GM19351 (cell line): ENCODE results near the gene ZMYND12.

ENCODE experiments used
- ATAC-seq: cut with Tn5 transposase; IDR thresholded peaks from one replicate; pipeline ENCODE4 v1.9.1; 2021; ENCODE audit warnings: mild to moderate bottlenecking, moderate library complexity; ENCODE audit not compliant: unreplicated experiment

ZMYND12 gene

DNA sequence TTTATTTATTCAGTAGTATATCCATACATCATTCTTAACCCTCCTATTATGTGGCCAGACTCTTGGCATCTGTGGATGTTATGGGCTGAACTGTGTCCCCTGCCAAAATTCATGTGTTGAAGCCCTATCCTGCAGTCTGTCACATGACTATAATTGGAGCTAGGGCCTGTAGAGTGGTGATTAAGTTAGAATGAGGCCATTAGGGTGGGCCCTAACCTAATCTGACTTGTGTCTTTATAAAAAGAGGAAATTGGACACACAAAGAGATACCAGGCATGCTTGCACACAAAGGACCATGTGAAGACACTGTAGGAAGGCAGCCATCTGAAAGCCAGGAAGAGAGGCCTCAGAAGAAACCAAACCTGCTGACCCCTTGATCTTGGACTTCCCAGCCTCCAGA lies 6.6 kb downstream of the ZMYND12 start:
- no peak for ATAC-seq

DNA sequence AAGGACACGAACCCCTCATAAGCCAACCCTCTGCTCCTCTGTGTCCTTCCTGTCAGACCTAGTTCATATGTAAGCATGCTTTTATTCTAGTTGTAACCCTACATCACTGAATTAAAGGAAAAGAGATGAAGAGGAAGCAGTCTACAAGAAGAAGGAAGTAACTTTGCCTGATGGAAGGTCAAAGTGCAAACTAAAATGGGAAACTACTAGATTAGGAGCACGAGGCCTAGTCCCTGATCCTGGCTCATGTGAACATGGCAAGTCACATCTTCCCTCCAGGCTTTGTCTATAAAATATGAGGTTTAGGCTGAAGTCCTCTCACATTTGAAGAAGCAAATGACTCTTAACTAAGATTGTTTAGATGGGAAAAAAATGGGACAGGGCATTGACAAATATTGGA lies 13.2 kb downstream of the ZMYND12 start:
- no peak for ATAC-seq

DNA sequence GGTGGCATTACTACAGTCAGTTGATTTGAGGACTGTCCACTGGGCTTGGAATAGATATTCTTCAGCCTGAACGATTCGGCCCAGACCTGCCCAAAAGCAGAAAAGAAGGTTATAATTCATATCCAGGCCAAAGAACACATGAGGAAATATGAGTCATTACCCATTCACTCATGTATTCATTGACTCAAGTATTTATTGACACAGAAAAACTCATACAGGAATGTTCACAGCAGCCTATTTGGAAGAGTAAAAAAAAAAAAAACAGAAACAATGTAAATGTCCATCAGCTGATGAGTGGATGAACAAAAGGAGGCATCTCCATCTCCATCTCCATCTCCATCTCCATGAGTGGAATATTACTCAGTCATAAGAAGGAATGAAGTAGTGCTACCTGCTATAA lies 15.9 kb downstream of the ZMYND12 start:
- ATAC-seq, result no peak

DNA sequence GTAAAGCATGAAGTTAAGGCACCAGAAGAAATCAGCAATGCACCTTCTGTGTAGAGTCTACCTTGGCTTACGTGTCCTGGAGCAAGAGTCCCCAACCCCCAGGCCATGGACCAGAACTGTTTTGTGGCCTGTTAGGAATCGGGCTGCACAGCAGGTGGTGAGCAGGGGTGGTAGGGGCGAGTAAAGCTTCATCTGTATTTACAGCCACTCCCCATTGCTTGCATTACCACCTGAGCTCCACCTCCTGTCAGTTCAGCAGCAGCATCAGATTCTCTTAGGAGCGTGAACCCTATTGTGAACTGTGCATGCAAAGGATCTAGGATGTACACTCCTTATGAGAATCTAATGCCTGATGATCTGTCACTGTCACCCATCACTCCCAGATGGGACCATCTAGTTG lies 21.5 kb downstream of the ZMYND12 start:
- ATAC-seq, result no peak

DNA sequence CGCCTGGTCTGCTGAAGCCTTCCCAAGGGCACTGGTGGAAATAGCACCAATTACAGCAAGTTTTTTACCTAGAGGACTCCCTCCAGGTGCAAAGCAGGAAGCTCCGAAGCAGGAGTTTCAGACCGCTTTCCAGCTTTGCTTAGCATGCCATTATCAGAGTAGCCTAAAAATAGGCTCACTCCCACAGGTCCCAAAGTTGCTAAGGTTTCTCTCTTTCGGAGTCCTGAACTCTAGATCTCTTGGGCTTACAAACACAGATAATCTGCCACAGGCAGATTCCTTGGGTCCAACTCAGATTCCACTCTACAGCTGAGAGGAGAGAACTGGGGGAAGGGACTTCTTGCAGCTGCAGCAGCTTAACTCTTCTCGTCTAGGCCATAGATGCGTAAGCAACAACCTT lies 22.5 kb downstream of the ZMYND12 start:
- no peak for ATAC-seq

DNA sequence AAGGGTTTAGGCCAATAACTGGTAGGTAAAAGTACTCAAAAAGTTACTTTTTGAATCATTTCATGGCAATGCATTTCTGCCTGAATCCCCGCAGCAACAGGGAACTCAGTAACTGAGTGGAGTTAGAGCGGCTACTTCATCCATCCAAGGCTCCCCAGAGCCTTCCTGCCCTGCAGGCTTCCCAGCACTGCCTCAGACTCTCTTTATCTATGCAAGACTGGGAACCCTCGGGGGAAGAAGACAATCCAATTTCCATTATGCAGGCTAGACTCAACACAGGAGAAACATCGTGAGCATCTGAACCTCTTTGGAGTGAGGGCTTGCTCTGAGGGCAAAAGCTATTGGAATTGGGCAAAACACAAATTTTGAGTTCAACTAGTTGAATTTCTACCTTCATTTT lies 23.1 kb downstream of the ZMYND12 start:
- ATAC-seq, result no peak

DNA sequence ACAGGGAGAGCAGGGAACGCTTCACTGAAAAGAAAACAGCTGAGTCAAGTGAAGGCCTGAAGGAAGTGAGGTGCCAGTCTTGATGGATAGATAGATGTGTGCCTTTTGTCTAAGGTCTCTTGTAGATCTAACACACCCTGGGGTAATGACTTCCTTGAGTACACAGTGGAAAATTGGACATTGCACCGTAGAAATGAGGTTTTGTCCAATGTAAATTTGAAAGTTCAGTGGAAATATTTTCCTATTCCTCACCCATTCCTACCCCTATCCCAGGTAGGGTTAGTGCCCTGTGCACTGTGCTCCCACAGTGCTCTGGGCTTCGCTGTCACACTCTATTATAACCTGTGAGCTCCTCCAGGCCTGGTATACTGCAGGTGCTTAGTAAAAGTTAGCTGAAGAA lies 24.3 kb downstream of the ZMYND12 start:
- ATAC-seq, result no peak

DNA sequence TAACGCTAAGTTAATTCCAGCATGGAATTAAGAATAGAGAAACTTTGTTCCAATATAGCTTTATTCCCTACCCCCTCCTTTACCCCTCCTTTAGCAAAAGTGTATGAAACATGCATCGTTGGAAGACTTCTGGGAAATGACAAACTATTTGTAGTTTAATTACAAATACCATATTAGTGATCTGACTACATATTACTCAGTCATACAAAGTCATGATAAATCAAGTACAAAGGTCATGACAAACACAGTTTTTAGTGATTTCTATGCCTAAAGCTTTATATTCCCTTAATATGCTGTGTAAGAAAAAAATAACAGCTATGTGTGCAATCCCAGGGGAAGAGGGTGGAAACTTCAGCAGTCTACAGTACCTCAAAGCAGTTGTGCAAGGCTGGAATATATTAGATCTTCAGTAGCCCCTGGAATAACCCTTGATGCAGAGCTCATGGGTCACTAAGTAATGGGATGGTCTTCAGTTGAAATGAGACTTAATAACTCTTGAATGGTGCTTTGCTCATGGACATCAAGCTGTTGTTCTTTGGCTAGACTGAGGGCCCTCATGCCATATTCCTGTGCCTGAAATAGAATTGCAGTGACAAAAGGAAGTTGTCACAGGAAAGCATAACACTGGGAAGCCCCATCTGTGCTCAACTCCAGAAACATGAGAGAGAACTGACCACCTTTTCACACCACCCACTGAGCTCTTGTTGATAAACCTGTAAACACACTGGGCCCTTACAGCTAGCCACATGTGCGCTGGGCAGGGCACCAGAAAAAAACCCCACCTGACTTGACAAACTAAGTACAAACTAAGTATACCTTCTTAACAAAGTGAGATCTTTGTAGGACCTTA lies 25.3 kb downstream of the ZMYND12 start:
- ATAC-seq, result no peak

DNA sequence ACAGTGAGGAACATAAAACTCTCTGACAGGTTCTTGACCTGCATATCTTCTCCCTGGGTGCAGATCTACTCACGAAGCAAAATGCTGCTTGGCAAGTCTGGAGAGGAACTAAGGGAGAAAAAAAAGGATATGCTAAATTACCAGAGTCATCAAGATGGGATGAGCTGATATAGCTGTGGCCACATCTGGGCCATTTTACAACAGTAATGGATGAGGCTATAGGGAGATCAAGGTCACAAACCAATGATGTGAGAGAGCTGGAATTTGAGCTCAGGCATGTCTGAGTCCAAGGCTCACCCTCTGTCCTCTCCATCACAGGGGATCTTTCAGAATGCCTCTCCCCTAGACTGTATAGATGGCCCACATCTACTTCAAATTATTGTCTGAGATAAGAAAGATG lies 26.2 kb downstream of the ZMYND12 start:
- no peak for ATAC-seq

DNA sequence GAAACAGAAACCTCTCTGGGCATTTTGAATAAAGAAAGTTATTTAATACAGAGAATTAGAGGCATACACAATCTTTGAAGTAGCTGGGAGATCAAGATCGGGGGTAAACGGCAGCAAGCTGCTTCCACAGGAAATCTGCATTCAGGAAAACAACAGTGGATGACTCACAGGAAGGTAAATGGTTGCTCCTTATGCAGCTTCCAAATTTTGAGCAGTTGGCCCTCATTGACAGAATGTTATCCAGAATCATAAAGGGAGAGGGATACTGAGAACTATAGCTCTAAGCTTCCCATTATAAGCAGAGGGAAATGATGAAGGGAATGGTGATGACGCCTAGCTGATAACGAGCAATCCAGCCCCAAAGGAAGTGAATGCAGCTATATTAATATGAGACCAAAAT lies 28.6 kb downstream of the ZMYND12 start:
- no peak for ATAC-seq

DNA sequence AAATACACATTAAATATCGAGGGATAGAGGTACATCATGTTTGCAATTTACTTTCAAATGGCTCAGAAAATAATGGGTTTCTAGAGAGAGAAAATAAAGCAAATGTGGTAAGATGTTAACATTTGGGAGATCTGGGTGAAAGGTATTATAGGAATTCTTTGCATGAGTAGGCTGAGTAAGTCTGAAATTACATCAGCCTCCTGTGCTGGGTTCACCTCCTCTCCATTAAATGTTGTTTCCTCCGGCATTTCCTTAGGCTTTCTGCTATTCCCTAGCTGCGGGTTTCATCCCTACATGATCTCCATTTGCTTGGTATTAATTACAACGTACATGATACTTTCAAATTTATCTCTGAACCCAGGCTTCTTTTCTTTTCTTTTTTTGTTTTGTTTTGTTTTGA lies 31.6 kb downstream of the ZMYND12 start:
- ATAC-seq, result no peak

DNA sequence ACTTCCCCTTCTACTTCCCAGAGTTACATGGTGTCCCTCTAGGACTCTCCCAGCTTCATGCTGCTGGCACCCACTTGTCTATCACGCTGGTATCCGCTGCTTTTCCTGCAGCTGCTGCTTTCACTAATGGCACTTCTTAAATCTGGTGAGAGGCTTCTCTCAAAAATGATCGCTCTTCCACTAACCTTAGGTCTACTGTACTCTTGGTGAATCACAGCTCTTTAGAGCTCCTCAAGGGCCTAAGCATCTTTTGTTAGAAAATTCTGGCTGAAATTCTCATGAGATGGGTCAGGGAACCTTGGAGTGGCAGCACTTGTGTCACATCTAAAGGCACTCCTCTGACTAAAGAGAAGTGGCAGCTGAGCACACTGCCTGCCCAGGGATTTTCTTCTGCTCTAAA lies 32.1 kb downstream of the ZMYND12 start:
- no peak for ATAC-seq

DNA sequence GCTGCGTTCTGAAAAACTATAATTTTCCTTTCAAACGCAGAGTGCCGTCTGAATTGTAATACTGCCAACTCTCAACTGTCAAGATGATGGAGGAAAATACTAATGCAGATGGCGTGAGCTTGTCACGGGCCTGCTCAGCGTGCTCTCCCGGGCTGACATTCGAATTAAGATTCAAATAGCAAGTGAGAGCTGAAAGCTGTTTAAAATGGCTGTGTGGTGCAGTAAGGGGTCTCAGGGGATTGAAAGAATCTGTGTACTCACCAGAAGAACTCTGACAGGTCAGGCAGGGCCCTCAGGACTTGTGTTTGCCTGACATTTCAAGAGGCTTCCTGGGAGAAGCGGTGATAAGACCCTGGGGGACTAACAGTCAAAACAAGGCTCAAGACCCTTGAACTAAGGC lies 33.1 kb downstream of the ZMYND12 start:
- ATAC-seq, result no peak

DNA sequence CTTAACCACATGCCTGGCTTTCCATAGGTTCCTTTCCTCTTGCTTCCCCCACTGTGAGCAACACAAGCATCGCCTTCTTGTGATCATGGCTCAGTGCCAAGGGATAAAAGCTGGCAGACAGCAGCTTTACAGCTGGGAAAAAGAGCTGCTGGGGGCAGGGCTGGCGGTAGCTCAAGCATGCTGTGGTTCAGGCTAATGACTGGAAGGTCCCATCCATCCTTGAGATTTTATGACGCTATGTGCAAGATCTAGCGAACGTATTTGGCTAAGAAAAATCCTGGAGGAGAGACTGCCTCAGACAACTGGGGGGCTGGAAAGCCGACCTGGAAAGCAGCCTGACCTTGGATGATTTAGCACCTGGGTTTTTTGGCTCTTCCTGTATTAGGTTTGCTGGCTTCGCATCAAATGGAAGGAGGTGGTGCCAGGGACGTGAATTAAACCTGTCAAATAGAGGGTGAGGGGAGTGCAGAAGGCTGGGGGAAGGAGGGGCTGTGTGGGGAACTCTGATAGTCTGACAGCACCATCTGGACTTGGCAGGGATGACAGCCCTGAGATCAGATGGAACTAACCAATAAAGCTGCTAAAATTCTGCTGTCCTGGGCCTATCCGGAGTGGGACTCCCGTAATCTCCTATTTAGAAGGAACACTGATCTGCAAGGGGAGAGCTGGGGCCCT lies 34.8 kb downstream of the ZMYND12 start:
- ATAC-seq, result no peak

DNA sequence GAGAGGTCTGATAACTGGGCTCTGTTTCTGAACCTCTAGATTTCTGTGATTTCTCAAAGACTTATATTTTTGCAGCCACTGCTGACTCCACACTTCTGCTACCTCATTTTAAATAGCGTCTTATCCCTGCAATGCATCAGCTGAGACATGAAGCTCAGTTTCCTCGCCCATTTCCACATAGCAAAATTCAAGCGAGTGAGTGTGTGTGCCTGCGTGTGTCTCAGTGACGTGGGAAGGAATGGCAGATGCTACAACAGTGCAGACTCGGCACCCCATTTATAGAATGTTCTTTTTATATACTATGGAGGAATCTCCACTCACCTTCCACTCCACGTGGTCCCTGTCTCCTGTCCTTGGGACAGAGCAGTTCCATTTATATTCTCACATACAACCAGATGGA lies 35.7 kb downstream of the ZMYND12 start:
- no peak for ATAC-seq

DNA sequence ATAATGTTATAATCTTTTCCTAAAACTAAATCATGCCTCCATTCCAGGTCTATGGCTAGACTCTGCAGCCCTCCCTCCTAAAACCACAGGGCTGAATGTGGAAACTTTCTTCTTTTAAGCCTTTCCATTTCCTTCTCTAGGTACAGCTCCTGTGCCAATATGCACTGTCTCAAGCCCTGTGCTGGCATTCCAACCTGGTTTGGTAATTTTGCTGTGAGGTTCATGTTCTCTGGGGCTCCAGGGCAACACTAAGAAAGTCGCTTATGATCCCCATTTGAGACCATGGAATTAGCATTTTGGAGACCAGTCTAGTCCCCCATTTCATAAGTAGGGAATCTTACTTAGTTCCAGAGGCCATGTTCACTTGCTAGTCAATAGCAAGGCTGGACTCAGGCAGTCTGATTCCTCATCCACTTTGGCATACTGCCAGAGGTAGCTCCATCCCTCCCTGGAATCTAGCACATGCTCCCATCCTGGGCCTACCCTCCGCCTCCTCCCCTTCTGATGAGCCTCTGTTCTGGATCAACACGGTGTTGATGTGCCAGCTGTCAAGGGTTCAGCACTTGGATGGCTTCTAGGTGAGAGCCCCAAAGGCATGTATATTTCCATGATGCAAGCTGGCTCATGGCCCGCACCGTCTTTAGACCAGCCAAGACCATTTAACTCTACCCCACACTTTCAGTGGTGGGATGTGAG lies 36.5 kb downstream of the ZMYND12 start:
- no peak for ATAC-seq

DNA sequence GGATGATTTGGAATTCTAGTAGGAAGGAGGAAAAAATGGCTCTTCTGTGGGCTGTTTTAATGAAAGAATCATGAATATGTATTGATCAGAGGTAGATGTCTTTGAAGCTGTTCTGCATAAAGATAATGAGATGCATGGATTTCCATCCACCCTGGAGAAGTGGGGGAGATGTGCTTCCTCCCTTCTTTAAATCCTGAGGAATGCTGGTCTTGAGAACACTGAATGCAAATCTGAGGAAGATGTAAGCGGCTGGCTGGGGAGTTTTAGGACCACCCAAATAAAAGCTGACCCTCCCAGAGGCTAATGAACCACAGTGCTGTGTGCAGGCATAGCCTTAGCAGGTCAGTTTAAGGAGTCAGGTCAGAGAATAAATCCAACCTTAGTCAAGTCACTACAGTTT lies 37.3 kb downstream of the ZMYND12 start:
- no peak for ATAC-seq

DNA sequence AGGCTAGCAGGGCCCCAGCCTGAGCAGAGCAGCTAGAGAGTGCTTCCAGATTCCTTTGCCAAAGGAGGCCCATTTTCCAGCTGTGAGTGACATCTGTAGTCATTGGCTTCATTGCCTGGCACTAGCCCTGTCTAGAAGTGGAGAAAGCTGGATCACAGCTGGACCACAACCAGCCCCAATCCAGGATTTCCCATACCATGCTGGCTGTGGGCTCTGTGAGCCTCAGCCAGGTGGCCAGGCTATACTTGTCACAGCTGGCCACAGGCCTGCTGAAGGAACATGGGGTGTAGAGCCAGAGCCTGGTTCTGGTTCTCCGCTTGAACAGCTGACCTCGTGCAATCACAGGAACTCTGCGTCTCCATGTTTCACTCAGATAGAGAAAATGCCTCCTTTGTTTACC lies 38.7 kb downstream of the ZMYND12 start:
- ATAC-seq, result no peak

DNA sequence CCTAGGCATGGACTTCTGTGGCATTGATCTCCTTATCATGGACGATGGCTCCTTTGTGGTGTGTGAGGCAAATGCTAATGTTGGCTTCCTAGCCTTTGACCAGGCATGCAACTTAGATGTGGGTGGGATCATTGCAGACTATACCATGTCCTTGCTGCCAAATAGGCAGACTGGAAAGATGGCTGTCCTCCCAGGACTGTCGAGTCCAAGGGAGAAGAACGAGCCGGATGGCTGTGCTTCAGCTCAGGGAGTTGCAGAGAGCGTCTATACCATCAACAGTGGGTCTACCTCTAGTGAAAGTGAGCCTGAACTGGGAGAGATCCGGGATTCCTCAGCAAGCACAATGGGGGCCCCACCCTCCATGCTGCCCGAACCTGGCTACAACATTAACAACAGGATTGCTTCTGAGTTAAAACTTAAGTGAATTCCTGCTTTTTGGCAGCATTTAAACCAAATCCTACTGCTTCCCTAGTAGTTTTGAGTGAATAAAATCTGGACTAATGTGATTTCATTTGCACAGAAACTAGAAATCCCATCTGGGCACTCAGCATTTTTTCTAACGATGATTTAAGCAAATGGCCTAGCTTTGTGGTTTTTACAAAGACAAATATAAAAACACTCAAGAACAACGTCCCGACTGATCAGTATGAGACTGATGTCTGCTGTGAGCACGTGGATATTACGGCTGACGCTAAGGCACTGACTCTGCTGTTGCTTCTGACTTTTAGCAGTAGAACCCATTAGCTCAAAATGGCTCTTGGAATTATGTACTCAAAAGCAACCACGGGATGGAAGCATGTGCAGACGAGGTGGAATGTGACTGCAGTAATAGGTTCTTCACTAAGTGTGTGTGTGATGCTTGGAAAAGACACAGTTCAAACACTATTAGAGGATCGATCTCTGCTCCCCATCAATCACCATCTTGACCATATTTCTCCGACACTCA lies 41.0 kb downstream of the ZMYND12 start:
- ATAC-seq, result no peak

DNA sequence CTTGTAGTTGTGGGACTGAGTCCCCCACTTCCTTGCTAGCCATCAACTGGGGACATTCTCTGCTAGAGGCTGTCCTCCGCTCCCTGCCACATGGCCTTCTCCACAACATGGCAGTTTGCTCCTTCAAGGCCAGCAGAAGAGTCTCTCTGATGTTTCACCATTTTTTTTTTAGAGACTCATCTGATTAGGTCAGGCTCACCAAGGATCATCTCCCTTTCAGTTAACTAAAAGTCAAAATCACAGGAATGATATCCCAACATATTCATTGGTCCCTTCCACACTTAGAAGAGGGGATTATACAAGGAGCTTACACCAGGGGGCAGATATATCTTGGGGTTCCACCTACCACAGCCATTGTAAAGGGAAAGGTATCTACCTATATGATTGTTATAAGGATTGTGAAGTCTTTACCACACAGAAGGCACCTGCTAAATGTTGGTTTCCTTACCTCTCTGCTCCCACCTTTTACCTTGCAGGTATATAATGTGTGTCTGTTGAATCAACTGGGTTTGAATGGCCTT lies 51.9 kb downstream of the ZMYND12 start:
- no peak for ATAC-seq
